ENCODE data around the gene FAM186B.

Gene FAM186B

GRCh38 chr12:49635656-49636055 lies 30.2 kb upstream of the FAM186B start:
- Histone ChIP-seq H3K4me1 (ENCODE audit: control insufficient read depth in 1 of 2, insufficient read depth in 2 of 2, low read length in 2 of 2) (peaks cover 0 to 9% of the 10 kb centered on the region in 2 donors), H3K27ac (ENCODE audit: low read depth, low read length) (no peak overlapping the region), H3K27me3 (ENCODE audit: control insufficient read depth in 1 of 2, insufficient read depth in 2 of 2, low read length in 2 of 2) (no peaks in the 10 kb centered on the region), H3K9ac (ENCODE audit: low read depth in 1 of 2, low read length in 2 of 2) (no peak overlapping the region), H3K9me3 (ENCODE audit: control insufficient read depth in 1 of 2, low read length in 2 of 2) (no peaks in the 10 kb centered on the region), H3K4me3 (ENCODE audit: low read depth in 1 of 2, low read length in 2 of 2) (no peak overlapping the region), H3K36me3 (ENCODE audit: control insufficient read depth in 1 of 2, insufficient read depth in 2 of 2, low read length in 2 of 2) (no peaks in the 10 kb centered on the region)

- Histone ChIP-seq H3K27ac (ENCODE audit: low read depth, low read length) (no peak overlapping the region), H3K4me1 (ENCODE audit: control insufficient read depth in 1 of 2, insufficient read depth in 2 of 2, low read length in 2 of 2) (peaks cover 0 to 9% of the 10 kb centered on the region in 2 donors), H3K36me3 (ENCODE audit: control insufficient read depth in 1 of 2, insufficient read depth in 2 of 2, low read length in 2 of 2) (no peaks in the 10 kb centered on the region), H3K9me3 (ENCODE audit: control insufficient read depth in 1 of 2, low read length in 2 of 2) (no peaks in the 10 kb centered on the region), H3K27me3 (ENCODE audit: control insufficient read depth in 1 of 2, insufficient read depth in 2 of 2, low read length in 2 of 2) (no peaks in the 10 kb centered on the region), H3K4me3 (ENCODE audit: low read depth in 1 of 2, low read length in 2 of 2) (no peak overlapping the region), H3K9ac (ENCODE audit: low read depth in 1 of 2, low read length in 2 of 2) (no peak overlapping the region)
Observed at GRCh38 chr12:49635036-49635435, 29.6 kb upstream of the FAM186B start.

DNA sequence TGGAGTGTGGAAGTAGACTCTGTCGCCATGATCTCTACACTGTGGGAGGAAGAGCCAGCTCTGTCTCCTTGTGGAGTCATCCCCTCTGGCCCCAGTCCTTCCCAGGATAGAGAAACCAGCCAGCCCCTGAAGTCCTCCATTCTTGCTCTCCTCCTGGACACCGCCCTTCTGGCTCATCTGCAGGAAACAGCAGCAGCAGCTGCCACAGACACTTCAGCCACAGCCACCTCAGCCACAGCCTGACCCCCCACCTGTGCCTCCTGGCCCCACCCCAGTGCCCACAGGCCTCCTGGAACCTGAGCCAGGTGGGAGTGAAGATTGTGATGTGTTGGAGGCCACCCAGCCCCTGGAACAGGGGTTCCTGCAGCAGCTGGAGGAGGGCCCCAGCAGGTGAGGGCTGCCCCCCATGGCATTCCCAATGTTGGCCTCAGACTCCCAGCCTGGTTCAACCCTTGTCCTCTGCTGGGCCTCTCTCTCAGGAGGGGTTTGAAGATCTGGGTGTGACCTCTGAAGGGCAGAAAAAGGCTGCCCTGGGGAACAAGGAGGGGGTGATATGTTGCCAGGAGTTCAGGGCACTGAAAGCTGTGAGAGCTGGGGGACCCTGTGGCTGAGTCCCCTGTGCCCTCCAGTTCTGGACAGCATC lies 28.4 kb upstream of the FAM186B start:
- H3K27ac ChIP-seq (ENCODE audit: low read depth, low read length), result no peak overlapping the region
- H3K9ac ChIP-seq (ENCODE audit: low read depth in 1 of 2, low read length in 2 of 2), result no peak overlapping the region
- peaks cover 0 to 9% of the 10 kb centered on the region in 2 donors for H3K4me1 ChIP-seq (ENCODE audit: control insufficient read depth in 1 of 2, insufficient read depth in 2 of 2, low read length in 2 of 2)
- no peaks in the 10 kb centered on the region for H3K36me3 ChIP-seq (ENCODE audit: control insufficient read depth in 1 of 2, insufficient read depth in 2 of 2, low read length in 2 of 2)
- no peaks in the 10 kb centered on the region for H3K27me3 ChIP-seq (ENCODE audit: control insufficient read depth in 1 of 2, insufficient read depth in 2 of 2, low read length in 2 of 2)
- H3K9me3 ChIP-seq (ENCODE audit: control insufficient read depth in 1 of 2, low read length in 2 of 2), result no peaks in the 10 kb centered on the region
- no peak overlapping the region for H3K4me3 ChIP-seq (ENCODE audit: low read depth in 1 of 2, low read length in 2 of 2)

DNA sequence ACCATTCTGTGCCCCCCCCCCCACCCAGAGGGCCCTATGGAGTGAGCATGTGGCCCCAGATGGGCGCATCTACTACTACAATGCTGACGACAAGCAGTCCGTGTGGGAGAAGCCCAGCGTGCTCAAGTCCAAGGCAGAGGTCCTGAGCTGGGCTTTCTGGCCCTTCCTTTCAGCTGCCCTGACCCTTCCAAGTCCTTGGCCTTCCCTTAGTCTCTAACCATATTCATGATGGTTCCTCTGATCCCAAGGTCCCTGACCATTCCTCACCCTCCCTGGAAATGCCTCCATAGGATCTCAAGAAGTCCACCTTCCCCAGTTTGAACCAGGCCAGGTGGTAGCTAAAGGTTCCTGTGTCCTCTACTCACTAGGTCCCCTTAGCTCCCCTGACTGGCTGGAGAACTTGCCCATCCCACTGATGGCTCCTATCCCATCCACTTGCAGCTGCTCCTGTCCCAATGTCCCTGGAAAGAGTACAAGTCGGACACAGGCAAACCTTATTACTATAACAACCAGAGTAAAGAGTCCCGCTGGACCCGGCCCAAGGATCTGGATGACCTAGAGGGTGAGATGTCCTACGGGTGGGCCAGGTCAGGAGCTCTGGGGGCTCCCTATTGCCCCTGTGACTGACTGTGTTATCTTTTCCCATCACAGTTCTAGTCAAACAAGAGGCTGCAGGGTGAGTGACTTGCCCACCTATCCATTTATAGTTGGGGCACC lies 27.7 kb upstream of the FAM186B start:
- Histone ChIP-seq H3K9ac (ENCODE audit: low read depth in 1 of 2, low read length in 2 of 2) (no peak overlapping the region), H3K27ac (ENCODE audit: low read depth, low read length) (no peak overlapping the region), H3K4me3 (ENCODE audit: low read depth in 1 of 2, low read length in 2 of 2) (no peak overlapping the region), H3K36me3 (ENCODE audit: control insufficient read depth in 1 of 2, insufficient read depth in 2 of 2, low read length in 2 of 2) (no peaks in the 10 kb centered on the region), H3K9me3 (ENCODE audit: control insufficient read depth in 1 of 2, low read length in 2 of 2) (no peaks in the 10 kb centered on the region), H3K4me1 (ENCODE audit: control insufficient read depth in 1 of 2, insufficient read depth in 2 of 2, low read length in 2 of 2) (peaks cover 0 to 9% of the 10 kb centered on the region in 2 donors), H3K27me3 (ENCODE audit: control insufficient read depth in 1 of 2, insufficient read depth in 2 of 2, low read length in 2 of 2) (no peaks in the 10 kb centered on the region)

GRCh38 chr12:49632401-49632800 lies 27.0 kb upstream of the FAM186B start:
- no peaks in the 10 kb centered on the region for H3K27me3 ChIP-seq (ENCODE audit: control insufficient read depth in 1 of 2, insufficient read depth in 2 of 2, low read length in 2 of 2)
- H3K27ac ChIP-seq (ENCODE audit: low read depth, low read length), result no peak overlapping the region
- H3K9ac ChIP-seq (ENCODE audit: low read depth in 1 of 2, low read length in 2 of 2), result no peak overlapping the region
- no peak overlapping the region for H3K4me3 ChIP-seq (ENCODE audit: low read depth in 1 of 2, low read length in 2 of 2)
- H3K4me1 ChIP-seq (ENCODE audit: control insufficient read depth in 1 of 2, insufficient read depth in 2 of 2, low read length in 2 of 2), result peaks cover 0 to 9% of the 10 kb centered on the region in 2 donors
- no peaks in the 10 kb centered on the region for H3K36me3 ChIP-seq (ENCODE audit: control insufficient read depth in 1 of 2, insufficient read depth in 2 of 2, low read length in 2 of 2)
- no peaks in the 10 kb centered on the region for H3K9me3 ChIP-seq (ENCODE audit: control insufficient read depth in 1 of 2, low read length in 2 of 2)

DNA sequence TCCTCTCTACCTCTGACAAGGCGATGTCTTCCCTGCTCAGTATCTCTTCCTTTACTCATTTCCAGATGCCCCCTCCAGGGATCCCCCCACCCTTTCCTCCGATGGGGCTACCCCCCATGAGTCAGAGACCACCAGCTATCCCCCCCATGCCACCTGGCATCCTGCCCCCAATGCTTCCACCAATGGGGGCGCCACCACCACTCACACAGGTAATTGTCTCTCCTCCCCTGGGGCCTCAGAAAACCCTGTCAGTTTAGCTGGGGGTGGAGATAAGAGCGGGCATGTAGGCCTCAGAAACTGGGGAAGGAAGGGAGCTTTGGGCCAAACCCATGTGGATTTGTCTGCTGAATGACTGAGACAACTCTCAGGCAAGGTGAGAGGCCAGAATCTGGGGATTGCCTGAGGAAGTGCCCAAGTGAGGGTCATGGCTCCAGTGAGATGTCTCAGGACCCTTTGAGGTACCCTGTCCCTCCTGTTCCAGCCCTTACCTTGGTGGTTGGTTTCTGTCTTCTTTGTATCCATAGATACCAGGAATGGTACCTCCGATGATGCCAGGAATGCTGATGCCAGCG lies 26.0 kb upstream of the FAM186B start:
- no peak overlapping the region for H3K4me3 ChIP-seq (ENCODE audit: low read depth in 1 of 2, low read length in 2 of 2)
- no peaks in the 10 kb centered on the region for H3K36me3 ChIP-seq (ENCODE audit: control insufficient read depth in 1 of 2, insufficient read depth in 2 of 2, low read length in 2 of 2)
- H3K9me3 ChIP-seq (ENCODE audit: control insufficient read depth in 1 of 2, low read length in 2 of 2), result no peaks in the 10 kb centered on the region
- H3K27ac ChIP-seq (ENCODE audit: low read depth, low read length), result no peak overlapping the region
- no peaks in the 10 kb centered on the region for H3K4me1 ChIP-seq (ENCODE audit: control insufficient read depth in 1 of 2, insufficient read depth in 2 of 2, low read length in 2 of 2)
- H3K9ac ChIP-seq (ENCODE audit: low read depth in 1 of 2, low read length in 2 of 2), result no peak overlapping the region
- H3K27me3 ChIP-seq (ENCODE audit: control insufficient read depth in 1 of 2, insufficient read depth in 2 of 2, low read length in 2 of 2), result no peaks in the 10 kb centered on the region

DNA sequence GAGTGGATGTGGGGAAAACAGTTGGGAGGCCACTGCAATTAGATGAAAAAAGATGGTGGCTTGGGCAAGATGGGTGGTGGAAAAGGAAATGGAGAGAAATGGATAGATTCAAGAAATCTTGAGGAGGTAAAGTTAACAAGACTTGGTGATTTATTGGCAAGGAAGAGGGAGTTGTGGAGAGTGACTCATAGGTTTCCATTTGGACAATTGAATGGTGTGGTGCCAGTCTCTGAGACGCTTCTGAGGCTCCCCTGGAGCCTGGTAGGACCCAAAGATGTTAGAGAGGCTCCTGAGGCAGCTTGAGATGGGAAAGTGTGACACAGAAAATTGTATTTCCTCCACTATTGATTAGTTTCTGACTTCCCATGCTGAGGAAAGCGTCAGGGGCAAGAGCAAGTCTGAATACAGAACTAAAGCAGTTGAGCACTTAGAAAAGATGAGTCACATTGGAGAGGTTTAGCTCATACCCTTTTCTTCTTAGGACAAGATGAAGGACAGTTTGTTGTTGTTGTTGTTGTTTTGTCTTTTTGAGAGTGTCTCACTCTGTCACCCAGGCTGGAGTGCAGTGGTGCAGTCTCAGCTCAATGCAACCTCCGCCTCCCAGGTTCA lies 22.4 kb upstream of the FAM186B start:
- H3K36me3 ChIP-seq (ENCODE audit: control insufficient read depth in 1 of 2, insufficient read depth in 2 of 2, low read length in 2 of 2), result no peaks in the 10 kb centered on the region
- no peak overlapping the region for H3K4me3 ChIP-seq (ENCODE audit: low read depth in 1 of 2, low read length in 2 of 2)
- H3K27me3 ChIP-seq (ENCODE audit: control insufficient read depth in 1 of 2, insufficient read depth in 2 of 2, low read length in 2 of 2), result no peaks in the 10 kb centered on the region
- peaks cover 0 to under 1% of the 10 kb centered on the region in 2 donors for H3K4me1 ChIP-seq (ENCODE audit: control insufficient read depth in 1 of 2, insufficient read depth in 2 of 2, low read length in 2 of 2)
- no peak overlapping the region for H3K27ac ChIP-seq (ENCODE audit: low read depth, low read length)
- no peaks in the 10 kb centered on the region for H3K9me3 ChIP-seq (ENCODE audit: control insufficient read depth in 1 of 2, low read length in 2 of 2)
- no peak overlapping the region for H3K9ac ChIP-seq (ENCODE audit: low read depth in 1 of 2, low read length in 2 of 2)

- no peak overlapping the region for H3K4me3 ChIP-seq (ENCODE audit: low read depth in 1 of 2, low read length in 2 of 2)
- no peaks in the 10 kb centered on the region for H3K27me3 ChIP-seq (ENCODE audit: control insufficient read depth in 1 of 2, insufficient read depth in 2 of 2, low read length in 2 of 2)
- no peak overlapping the region for H3K9ac ChIP-seq (ENCODE audit: low read depth in 1 of 2, low read length in 2 of 2)
- H3K27ac ChIP-seq (ENCODE audit: low read depth, low read length), result no peak overlapping the region
- H3K9me3 ChIP-seq (ENCODE audit: control insufficient read depth in 1 of 2, low read length in 2 of 2), result no peaks in the 10 kb centered on the region
- H3K4me1 ChIP-seq (ENCODE audit: control insufficient read depth in 1 of 2, insufficient read depth in 2 of 2, low read length in 2 of 2), result peaks cover 7 to 9% of the 10 kb centered on the region in 2 donors
- no peaks in the 10 kb centered on the region for H3K36me3 ChIP-seq (ENCODE audit: control insufficient read depth in 1 of 2, insufficient read depth in 2 of 2, low read length in 2 of 2)
Observed at GRCh38 chr12:49626836-49627235, 21.4 kb upstream of the FAM186B start.

- H3K9ac ChIP-seq (ENCODE audit: low read depth in 1 of 2, low read length in 2 of 2), result no peak overlapping the region
Observed at GRCh38 chr12:49626169-49626835, 20.9 kb upstream of the FAM186B start.

More at GRCh38 chr12:49626169-49626835, 20.9 kb upstream of the FAM186B start:
- no peaks in the 10 kb centered on the region for H3K27me3 ChIP-seq (ENCODE audit: control insufficient read depth in 1 of 2, insufficient read depth in 2 of 2, low read length in 2 of 2)
- peaks cover 12 to 14% of the 10 kb centered on the region in 2 donors for H3K4me1 ChIP-seq (ENCODE audit: control insufficient read depth in 1 of 2, insufficient read depth in 2 of 2, low read length in 2 of 2)
- H3K9me3 ChIP-seq (ENCODE audit: control insufficient read depth in 1 of 2, low read length in 2 of 2), result no peaks in the 10 kb centered on the region
- H3K36me3 ChIP-seq (ENCODE audit: control insufficient read depth in 1 of 2, insufficient read depth in 2 of 2, low read length in 2 of 2), result no peaks in the 10 kb centered on the region
- H3K27ac ChIP-seq (ENCODE audit: low read depth, low read length), result no peak overlapping the region
- no peak overlapping the region for H3K4me3 ChIP-seq (ENCODE audit: low read depth in 1 of 2, low read length in 2 of 2)
